Inflammatory macrophage (primary cell): Measurements from ENCODE around the gene IGSF9.

Experiments used
- DNase-seq, 2 donors: peaks; one replicate each; pipeline ENCODE4 v3.0.0-alpha.2; 2020 to 2022
- total RNA-seq, 18 experiments: gene quantifications; one replicate each; lab custom pipeline; 2026; ENCODE audit warnings: mixed read lengths in 6 of 18, inconsistent platforms in 2 of 18; lab: John Stamatoyannopoulos, UW

IGSF9 gene
- 0 to 0.43 (median 0.13) reads per million in 18 experiments for total RNA-seq

GRCh38 chr1:159945483-159946241, at the start of gene IGSF9:
TSS of gene IGSF9 (minus strand) at chr1:159945613. CDS start at chr1:159943454, 2,159 bp downstream.
- no peak for DNase-seq

GRCh38 chr1:159994896-159995295, 49.5 kb upstream of the IGSF9 start:
- DNase-seq: no peak

DNA sequence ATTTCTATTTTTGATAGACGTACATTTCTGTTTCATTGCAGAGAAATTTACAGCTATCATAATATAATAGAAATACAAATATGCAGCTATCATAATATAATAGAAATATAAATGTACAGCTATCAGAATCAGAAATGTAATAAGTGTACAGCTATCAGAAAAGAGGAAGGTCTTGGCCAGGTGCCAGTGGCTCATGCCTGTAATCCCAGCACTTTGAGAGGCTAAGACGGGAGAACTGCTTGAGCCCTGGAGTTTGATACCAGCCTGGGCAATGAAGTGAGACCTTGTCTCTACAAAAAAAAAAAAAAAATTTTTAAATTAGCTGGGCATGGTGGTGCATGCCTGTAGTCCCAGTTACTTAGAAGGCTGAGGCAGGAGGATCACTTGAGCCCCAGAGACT, 48.5 kb upstream of the IGSF9 start:
- DNase-seq: no peak

DNA sequence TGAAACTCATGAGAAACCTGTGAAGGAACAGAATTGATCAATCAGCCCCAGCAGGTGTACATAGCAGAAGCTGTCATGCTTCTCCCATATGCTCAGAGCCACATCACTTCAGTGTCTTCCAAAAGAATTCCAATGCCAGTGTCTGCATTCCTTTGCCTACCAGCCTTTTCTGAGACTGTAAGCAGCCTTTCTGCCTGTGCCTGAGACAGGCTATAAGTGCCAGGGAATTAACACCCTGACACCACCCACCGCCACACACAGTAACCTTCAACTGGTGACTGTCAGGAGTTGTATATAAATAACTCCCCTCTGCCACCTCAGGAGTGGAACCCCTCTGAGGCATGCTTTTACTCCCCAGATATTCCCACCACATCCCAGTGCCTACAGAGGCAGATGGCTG, 46.7 kb upstream of the IGSF9 start:
- no peak for DNase-seq

- DNase-seq: peak; percentile 41 to 57
Measured at GRCh38 chr1:159991513-159991912, 46.1 kb upstream of the IGSF9 start.

DNA sequence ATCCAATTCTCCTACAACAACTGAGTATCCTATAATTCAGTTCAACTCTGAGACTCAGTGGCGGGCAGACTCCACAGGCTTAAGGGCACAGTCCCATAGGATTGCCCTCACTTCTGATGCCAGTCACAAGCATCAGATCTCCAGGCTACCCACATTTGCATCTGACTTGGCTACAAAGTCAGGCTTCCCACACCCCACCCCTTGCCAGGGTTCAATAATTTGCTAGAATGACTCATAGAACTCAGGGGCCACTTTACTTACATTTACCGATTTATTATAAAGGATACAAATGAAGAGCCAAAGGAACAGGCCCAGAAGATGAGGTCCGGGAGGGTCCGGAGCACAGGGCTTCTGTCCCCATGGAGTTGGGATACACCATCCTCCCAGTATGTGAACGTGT, 44.6 kb upstream of the IGSF9 start:
- no peak for DNase-seq

GRCh38 chr1:159989581-159989980, 44.2 kb upstream of the IGSF9 start:
- no peak for DNase-seq

DNA sequence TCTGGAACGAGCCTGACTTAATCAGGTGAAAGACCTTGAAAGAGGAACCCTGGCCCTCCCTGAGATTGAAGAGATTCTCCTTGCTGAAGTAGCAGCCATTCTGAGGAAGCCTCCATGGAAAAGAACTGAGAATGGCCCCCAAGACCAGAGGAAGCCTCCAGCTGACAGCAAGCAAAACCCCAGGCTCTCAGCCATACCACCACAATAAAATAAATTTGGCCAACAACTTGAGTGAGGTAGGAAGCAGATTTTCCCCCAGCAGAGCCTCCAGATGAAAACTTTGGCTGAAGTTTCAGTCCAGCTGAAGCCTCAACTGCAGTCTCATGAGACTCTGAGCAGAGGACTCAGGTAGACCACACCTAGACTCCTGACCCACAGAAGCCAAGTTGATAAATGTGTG, 42.6 kb upstream of the IGSF9 start:
- no peak for DNase-seq

GRCh38 chr1:159987186-159987585, 41.8 kb upstream of the IGSF9 start:
- DNase-seq: no peak

- DNase-seq: no peak
Measured at GRCh38 chr1:159986531-159986930, 41.1 kb upstream of the IGSF9 start.

- DNase-seq: no peak
Measured at GRCh38 chr1:159986093-159986492, 40.7 kb upstream of the IGSF9 start.

DNA sequence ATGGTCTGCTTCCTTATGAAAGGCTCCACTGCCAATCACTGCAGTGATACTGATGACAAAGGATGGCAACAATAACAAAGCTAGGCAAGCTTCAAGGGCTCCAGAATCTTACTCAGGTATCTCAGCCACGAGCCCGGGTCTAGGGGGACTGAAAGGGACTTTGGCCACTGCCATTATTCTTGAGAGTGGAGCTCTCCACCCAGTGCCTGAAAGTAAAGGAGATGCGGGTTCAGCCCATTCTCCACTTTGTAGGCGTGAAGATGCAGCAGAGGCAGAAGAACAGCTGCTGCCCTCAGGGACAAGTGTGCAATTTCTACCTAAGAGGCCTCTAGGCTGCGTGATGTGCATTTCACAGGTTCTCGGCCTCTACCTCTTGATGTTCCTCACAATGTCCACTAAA, 40.1 kb upstream of the IGSF9 start:
- no peak for DNase-seq

DNA sequence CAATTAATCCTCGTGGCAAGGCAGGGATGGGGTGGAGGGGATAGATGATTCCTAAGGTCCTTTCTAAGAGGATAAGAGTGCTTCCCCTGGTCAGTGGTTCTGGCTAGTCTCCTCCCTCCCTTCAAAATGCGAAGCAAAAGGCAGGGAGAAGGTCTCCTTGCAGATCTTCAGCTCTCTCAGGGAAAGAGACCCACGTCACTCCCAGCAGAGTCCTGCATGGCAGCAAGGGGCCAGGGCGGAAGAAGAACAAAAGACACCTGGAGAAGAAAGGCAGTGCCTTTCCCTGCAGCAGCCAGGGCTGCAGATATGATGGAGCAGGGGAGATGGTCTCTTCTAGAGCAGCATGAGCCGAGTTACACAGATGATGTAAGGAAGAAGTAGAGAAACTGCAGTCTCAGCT, 38.3 kb upstream of the IGSF9 start:
- DNase-seq: no peak

- DNase-seq: no peak
Measured at GRCh38 chr1:159982280-159982679, 36.9 kb upstream of the IGSF9 start.

DNA sequence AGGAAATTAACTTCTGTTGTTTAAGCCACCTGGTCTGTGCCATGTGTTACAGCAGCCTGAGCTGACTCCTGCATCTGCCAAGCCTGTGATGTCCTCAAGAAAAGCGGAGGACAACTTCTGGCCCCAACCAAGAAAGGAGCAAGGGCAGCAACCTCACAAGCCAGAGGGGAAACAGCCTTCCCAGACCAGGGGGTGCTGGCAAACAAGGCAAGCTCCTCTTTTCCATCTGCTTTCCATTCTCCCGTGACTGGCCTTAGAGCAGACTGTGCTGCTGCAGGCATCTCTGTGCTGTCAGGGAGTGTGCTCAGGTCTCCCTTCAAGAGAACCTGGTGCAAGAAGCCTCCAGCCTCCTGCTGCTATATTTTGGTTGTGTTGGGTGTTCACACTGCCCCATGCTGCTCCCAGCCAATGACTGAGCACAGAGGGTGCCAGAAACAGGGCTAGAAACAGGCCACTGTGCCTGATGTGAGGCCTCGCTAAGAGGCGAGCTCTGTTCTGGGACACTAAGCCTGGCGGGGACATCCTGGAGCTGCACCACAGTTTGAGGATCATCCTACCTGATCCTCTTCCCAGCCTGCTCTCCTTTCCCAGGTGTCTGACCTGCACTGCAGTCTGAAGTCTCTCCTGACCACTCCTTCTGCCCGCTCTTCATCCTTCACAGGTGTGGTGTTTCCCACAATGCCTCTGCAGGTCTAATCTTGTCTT, 36.1 kb upstream of the IGSF9 start:
- no peak for DNase-seq

GRCh38 chr1:159980786-159981185, 35.4 kb upstream of the IGSF9 start:
- no peak for DNase-seq

DNA sequence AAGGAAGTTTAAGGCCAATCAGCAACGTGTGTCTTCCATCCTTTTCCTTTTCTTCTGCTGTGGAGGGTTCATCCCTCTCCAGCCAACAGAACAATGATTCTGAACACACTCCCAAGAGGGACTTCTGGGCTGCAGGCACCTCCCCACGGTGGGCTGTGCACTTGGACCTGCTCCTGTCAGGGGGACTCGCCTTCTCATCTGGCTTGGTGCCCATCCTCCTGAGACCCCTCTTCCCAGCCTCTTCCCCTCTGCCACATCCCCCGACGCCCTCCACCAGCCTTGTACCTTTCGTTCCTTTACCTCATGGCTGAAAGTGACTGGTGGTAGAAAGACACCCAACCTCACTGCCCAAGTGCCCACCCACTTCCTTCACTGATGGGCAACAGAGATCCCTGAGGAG, 34.7 kb upstream of the IGSF9 start:
- DNase-seq: no peak

DNA sequence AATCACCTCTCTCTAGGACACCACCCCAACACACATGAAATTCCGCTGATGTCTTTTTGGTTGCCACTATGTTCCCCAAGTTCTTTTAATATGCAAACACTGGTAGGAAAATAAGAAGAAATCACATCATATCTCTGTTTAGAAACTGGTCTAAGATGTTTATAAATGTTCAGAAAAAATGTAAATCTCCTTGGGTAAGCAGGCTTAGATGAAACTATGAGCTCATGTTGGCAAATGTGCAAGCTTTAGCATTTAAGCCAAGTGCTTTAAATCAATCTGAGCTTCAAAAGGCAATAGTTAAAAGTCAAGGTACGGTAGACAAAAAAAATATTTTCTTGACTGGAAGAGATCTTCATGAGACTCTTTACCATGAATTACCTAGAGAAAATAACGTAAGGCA, 33.8 kb upstream of the IGSF9 start:
- DNase-seq: no peak

DNA sequence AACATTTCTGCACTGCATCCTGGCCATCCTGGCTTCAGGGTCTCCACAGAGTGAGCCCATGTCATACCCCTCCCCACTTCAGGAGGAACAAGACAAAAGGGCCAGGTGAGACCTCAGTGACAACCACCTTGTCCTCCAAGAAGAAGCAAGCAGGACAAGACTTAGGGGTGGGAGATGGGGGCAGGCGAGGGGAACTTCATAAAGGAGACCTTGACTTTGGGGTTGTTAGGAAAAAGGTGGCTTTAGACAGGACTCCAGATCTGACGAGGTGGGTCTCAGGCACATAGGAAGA, 32.6 kb upstream of the IGSF9 start:
- DNase-seq: no peak

GRCh38 chr1:159977364-159978106, 32.1 kb upstream of the IGSF9 start:
- DNase-seq: no peak

- DNase-seq: no peak
Measured at GRCh38 chr1:159974350-159974965, 29.0 kb upstream of the IGSF9 start.

DNA sequence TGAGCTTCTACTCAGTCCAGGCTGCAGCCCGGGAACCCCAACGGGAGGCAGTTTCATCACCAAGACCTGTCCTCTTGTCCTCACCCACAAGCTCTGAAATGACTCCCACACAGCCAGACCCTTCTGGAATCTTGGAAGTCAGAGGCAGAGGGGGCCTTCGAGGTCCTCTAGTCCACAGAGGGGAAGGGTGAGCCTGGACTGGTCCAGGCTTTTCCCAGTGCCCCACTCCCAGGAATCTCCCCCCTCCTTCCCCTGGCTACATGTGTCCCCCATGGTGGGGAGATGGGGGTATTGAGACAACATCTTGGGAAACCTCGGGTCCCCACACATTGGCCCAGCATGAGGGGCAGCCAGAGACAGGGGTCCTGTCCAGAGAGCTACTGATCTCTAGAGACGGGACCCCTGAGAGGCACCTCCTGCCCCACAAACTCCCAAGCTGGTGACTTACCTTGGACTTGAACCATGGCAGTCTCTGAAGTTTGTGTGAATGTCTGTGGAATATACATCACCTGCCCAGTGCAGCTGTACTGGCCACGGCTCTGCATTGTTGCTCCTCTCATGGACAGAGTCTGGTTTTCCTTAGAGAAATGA, 28.0 kb upstream of the IGSF9 start:
- no peak for DNase-seq
